Measurements from ENCODE around the gene SNX1. TPM values are rescaled to one million over a fixed set of nuclear protein-coding genes. Genes with fewer than 3 reads are reported as not detected.

The SNX1 gene
- total and polyA plus RNA-seq, 2 of the 13 experiments (the other 11 are each of a cell fraction or from before 2014, with no cell fraction given) = 29.3 to 60.1 TPM

DNA sequence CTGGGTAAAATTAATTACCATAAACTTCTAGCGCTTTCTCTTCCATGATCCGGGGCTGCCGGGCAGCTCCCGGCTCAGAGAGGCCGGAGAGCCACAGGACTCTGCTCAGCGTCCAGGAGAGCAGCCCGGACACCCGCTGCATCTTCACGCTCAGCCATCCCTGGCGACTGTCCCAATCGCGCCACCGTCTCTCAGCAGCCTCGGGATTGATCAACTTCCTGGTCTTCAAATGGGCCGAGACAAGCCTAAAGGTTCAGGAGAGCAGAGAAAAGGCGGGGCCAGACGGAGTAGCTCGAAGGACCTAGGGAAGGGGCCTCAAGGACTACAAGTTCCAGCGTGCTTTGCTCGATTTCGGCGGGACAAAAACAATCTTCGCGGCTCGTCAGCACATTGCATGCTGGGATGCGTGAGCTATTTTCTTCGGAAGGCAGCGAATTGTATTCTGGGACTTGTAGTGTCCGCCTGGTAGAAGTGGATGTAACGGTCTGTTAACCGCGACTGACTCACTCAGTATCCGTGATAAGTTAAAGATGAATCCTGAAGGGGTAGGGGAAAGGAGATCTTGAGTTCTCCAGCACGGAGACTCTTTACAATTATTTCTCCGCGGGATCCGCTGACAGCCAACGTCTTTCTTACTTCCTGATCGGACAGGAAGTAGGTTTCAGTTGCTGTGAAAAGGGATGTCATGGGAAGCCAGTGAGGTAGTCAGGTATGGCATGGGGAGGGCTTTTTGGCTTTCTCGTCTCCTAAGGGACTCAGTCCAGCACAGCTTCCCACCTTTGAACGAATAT, 2.0 kb upstream of the SNX1 start, which contains the start of gene CIAO2A (continued):
- TF ChIP-seq, protein P1, sequence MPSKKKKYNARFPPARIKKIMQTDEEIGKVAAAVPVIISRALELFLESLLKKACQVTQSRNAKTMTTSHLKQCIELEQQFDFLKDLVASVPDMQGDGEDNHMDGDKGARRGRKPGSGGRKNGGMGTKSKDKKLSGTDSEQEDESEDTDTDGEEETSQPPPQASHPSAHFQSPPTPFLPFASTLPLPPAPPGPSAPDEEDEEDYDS (CRISPR knock-in tag; IDR thresholded peaks at IDR 0.05) = 0 out of 2 replicates have a peak, but pooled peaks have one; percentile 33
- TF ChIP-seq ZNF558 (CRISPR knock-in tag; IDR thresholded peaks at IDR 0.05; ENCODE audit: borderline replicate concordance) (no peak), ATRX (CRISPR knock-in tag; IDR thresholded peaks at IDR 0.05; ENCODE audit: borderline replicate concordance) (no peak), ZNF3 (CRISPR knock-in tag; IDR thresholded peaks at IDR 0.05) (no peak), TEAD3 (CRISPR knock-in tag; optimal IDR thresholded peaks at IDR 0.05; ENCODE audit: borderline replicate concordance) (peak; percentile 56), ZFP36L1 (CRISPR knock-in tag; IDR thresholded peaks at IDR 0.05) (0 out of 2 replicates have a peak, but pooled peaks have one; percentile 68), CBX2 (IDR thresholded peaks at IDR 0.05; ENCODE audit: low read depth, low read length) (no peak), CBX2 (CRISPR knock-in tag; IDR thresholded peaks at IDR 0.05; ENCODE audit: low read depth) (no peak), BORCS8-MEF2B (CRISPR knock-in tag; IDR thresholded peaks at IDR 0.05) (no peak), ZSCAN30 (CRISPR knock-in tag; IDR thresholded peaks at IDR 0.05) (no peak), ZSCAN21 (CRISPR knock-in tag; IDR thresholded peaks at IDR 0.05; ENCODE audit: borderline replicate concordance) (no peak), ZNF615 (CRISPR knock-in tag; IDR thresholded peaks at IDR 0.05; ENCODE audit: borderline replicate concordance) (no peak), TBX2 (CRISPR knock-in tag; IDR thresholded peaks at IDR 0.05; ENCODE audit: borderline replicate concordance) (peak; percentile 24; the same call in 1 of the 2 replicates), ZNF839 (CRISPR knock-in tag; IDR thresholded peaks at IDR 0.05; ENCODE audit: borderline replicate concordance) (no peak), KDM1A (CRISPR knock-in tag; IDR thresholded peaks at IDR 0.05) (no peak), MAFF (IDR thresholded peaks at IDR 0.05; ENCODE audit: low read depth, low read length) (peak; percentile 67; the same call in 1 of the 2 replicates), HNF4G (IDR thresholded peaks at IDR 0.05; ENCODE audit: borderline replicate concordance, low read depth, low read length) (no peak), HNF4G (CRISPR knock-in tag; IDR thresholded peaks at IDR 0.05; ENCODE audit: borderline replicate concordance, low read depth) (no peak)
- TF ChIP-seq, protein P2, sequence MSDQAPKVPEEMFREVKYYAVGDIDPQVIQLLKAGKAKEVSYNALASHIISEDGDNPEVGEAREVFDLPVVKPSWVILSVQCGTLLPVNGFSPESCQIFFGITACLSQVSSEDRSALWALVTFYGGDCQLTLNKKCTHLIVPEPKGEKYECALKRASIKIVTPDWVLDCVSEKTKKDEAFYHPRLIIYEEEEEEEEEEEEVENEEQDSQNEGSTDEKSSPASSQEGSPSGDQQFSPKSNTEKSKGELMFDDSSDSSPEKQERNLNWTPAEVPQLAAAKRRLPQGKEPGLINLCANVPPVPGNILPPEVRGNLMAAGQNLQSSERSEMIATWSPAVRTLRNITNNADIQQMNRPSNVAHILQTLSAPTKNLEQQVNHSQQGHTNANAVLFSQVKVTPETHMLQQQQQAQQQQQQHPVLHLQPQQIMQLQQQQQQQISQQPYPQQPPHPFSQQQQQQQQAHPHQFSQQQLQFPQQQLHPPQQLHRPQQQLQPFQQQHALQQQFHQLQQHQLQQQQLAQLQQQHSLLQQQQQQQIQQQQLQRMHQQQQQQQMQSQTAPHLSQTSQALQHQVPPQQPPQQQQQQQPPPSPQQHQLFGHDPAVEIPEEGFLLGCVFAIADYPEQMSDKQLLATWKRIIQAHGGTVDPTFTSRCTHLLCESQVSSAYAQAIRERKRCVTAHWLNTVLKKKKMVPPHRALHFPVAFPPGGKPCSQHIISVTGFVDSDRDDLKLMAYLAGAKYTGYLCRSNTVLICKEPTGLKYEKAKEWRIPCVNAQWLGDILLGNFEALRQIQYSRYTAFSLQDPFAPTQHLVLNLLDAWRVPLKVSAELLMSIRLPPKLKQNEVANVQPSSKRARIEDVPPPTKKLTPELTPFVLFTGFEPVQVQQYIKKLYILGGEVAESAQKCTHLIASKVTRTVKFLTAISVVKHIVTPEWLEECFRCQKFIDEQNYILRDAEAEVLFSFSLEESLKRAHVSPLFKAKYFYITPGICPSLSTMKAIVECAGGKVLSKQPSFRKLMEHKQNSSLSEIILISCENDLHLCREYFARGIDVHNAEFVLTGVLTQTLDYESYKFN (CRISPR knock-in tag; conservative IDR thresholded peaks at IDR 0.05) = peak; percentile 62
- TF ChIP-seq, protein P3, sequence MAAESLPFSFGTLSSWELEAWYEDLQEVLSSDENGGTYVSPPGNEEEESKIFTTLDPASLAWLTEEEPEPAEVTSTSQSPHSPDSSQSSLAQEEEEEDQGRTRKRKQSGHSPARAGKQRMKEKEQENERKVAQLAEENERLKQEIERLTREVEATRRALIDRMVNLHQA (CRISPR knock-in tag; IDR thresholded peaks at IDR 0.05) = no peak
- TF ChIP-seq, protein P4, sequence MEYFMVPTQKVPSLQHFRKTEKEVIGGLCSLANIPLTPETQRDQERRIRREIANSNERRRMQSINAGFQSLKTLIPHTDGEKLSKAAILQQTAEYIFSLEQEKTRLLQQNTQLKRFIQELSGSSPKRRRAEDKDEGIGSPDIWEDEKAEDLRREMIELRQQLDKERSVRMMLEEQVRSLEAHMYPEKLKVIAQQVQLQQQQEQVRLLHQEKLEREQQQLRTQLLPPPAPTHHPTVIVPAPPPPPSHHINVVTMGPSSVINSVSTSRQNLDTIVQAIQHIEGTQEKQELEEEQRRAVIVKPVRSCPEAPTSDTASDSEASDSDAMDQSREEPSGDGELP (IDR thresholded peaks at IDR 0.05; ENCODE audit: borderline replicate concordance, low read depth) = 0 out of 2 replicates have a peak, but pooled peaks have one; percentile 28
- TF ChIP-seq, protein P5, sequence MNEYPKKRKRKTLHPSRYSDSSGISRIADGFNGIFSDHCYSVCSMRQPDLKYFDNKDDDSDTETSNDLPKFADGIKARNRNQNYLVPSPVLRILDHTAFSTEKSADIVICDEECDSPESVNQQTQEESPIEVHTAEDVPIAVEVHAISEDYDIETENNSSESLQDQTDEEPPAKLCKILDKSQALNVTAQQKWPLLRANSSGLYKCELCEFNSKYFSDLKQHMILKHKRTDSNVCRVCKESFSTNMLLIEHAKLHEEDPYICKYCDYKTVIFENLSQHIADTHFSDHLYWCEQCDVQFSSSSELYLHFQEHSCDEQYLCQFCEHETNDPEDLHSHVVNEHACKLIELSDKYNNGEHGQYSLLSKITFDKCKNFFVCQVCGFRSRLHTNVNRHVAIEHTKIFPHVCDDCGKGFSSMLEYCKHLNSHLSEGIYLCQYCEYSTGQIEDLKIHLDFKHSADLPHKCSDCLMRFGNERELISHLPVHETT (CRISPR knock-in tag; conservative IDR thresholded peaks at IDR 0.05) = no peak; the same call in 1 of the 2 replicates

All from HepG2 (cell line).